Esophagus squamous epithelium (tissue), 5 donors: Measurements from ENCODE around the gene SLC22A16. TPM values are rescaled to one million over a fixed set of nuclear protein-coding genes. Genes with fewer than 3 reads are reported as not detected.

Source experiments
- DNase-seq: peaks from one replicate; lab custom pipeline; 2025; lab: John Stamatoyannopoulos, UW
- H3K27ac ChIP-seq, 4 donors: fragments of 200-600 bp; sonication (generic); one replicate each; pipeline ENCODE4 v1.5.1; 2016 to 2019; ENCODE audit warnings: mild to moderate bottlenecking in 1 of 4
- H3K27me3 ChIP-seq, 4 donors: fragments of 200-600 bp; sonication (generic); 1 replicate in 3 of 4; 2 replicates in 1 of 4; pipeline versions ENCODE4 v1.5.1 to v1.6.0; 2017 to 2021; ENCODE audit warnings: antibody characterized with exemption in 1 of 4
- H3K36me3 ChIP-seq, 3 donors: fragments of 200-600 bp; sonication (generic); one replicate each; pipeline ENCODE4 v1.5.1; 2016 to 2019
- H3K4me1 ChIP-seq, 3 donors: fragments of 200-600 bp; sonication (generic); one replicate each; pipeline ENCODE4 v1.5.1; 2017 to 2019
- H3K4me3 ChIP-seq, 4 donors: fragments of 200-600 bp; sonication (generic); 1 replicate in 3 of 4; 2 replicates in 1 of 4; pipeline ENCODE4 v1.5.1; 2016 to 2019; ENCODE audit warnings: mild to moderate bottlenecking in 2 of 4, moderate library complexity in 1 of 4
- H3K9me3 ChIP-seq, 3 donors: fragments of 200-600 bp; sonication (generic); one replicate each; pipeline ENCODE4 v1.5.1; 2016 to 2019
- POLR2A ChIP-seq, 4 donors: fragments of 450-650 bp; IDR thresholded peaks; one replicate each; pipeline ENCODE4 v1.6.1; 2017; ENCODE audit warnings: antibody characterized with exemption in 4 of 4, mild to moderate bottlenecking in 4 of 4, moderate library complexity in 3 of 4
- WGBS, 2 donors: methylation state at CpG; one replicate each; pipeline ENCODE4 v1.1.5; 2018; 5-methylcytosine and 5-hydroxymethylcytosine counted together
- intact Hi-C: fragments of 100-400 bp; cut with DNase I; formaldehyde crosslinking; loops from one replicate; pipeline ENCODE4 v1.15.0; 2022
- total RNA-seq, 4 donors: library from RNA; depleted of rRNA; stranded (reverse); fragments of >200 nt; gene quantifications; one replicate each; pipeline ENCODE4 v1.1.0, GENCODE V29; 2016
- TF ChIP-seq, protein P1 (sequence below), 6 experiments: fragments of 450-650 bp in 4 of 6; fragments of 200-600 bp in 2 of 6; sonication (generic) in 2 of 6; IDR thresholded peaks; one replicate each; pipeline ENCODE4 v1.5.1; 2016 to 2019; ENCODE audit warnings: antibody characterized with exemption in 6 of 6, mild to moderate bottlenecking in 4 of 6, moderate library complexity in 4 of 6
- donor health status: DM: yes; HTN: yes; CAD: no.

Gene SLC22A16
- total RNA-seq, 4 donors from 2014 or later = 0.38 TPM; not detected in 3

DNA sequence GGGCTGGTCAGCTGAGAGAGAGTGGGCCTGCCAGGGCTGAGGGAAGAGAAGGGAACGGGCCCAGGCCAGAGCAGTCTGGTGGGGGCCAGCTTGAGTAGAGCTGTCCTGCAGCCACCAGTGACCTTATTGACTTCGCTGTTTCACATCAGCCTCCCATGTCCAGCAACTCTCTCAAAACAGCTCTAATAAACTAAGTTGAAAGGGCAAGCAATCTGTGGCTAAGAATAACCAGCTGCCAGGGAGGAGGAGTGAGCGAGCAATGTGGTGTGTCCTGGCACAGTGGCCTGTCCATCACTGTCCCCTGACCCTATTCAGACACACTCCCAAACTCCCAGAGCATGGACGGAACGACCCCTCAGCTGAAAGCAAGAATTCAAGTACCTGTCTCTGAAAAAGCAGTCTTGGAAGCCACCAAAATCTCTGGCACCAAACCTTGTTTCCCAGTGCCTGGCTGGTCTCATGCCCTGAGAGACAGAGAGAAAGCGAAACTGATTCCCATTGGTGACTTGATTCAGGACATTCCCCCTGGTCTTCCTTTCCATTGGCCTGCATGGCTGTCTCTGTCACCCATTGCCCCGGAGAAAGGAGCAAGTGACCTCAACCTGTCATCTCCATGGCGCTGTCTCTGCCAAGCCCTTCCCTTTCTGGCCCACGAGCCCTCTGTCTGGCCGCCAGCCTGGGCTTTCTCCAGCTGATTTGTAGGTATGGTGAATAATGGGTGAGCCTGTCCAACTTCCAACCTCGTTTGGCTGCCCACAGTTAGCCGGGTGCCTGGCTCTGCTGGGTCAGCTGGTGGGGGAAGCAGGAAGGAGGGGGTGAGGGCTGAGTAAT, 61.1 kb downstream of the SLC22A16 start, which contains the start of gene DDO:
DDO (minus strand) TSS at position 490 of the 831 bp plus-strand sequence. CDS start 2,113 bp downstream, outside the sequence.
- Histone ChIP-seq H3K4me3 (peak within 1 kb of the TSS; percentile 12 to 57 (median 36)), H3K27ac (peak within 1 kb of the TSS; percentile 2 to 83 (median 65)), H3K36me3 (no peaks in the 10 kb centered on the region), H3K4me1 (peaks cover 0 to 21% (median 7%) of the 10 kb centered on the region in 3 donors), H3K27me3 (no peaks in the 10 kb centered on the region), H3K9me3 (no peaks in the 10 kb centered on the region)
- 29 to 51% methylated on average over 10 to 12 of the region's 12 CpGs for WGBS, 2 donors
- DNase-seq = no peak
- TF ChIP-seq, protein P1, sequence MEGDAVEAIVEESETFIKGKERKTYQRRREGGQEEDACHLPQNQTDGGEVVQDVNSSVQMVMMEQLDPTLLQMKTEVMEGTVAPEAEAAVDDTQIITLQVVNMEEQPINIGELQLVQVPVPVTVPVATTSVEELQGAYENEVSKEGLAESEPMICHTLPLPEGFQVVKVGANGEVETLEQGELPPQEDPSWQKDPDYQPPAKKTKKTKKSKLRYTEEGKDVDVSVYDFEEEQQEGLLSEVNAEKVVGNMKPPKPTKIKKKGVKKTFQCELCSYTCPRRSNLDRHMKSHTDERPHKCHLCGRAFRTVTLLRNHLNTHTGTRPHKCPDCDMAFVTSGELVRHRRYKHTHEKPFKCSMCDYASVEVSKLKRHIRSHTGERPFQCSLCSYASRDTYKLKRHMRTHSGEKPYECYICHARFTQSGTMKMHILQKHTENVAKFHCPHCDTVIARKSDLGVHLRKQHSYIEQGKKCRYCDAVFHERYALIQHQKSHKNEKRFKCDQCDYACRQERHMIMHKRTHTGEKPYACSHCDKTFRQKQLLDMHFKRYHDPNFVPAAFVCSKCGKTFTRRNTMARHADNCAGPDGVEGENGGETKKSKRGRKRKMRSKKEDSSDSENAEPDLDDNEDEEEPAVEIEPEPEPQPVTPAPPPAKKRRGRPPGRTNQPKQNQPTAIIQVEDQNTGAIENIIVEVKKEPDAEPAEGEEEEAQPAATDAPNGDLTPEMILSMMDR (IDR thresholded peaks at IDR 0.05) = no peak
- TF ChIP-seq POLR2A (IDR thresholded peaks at IDR 0.05) = no peak
- intact Hi-C loops = no loop called here

DNA sequence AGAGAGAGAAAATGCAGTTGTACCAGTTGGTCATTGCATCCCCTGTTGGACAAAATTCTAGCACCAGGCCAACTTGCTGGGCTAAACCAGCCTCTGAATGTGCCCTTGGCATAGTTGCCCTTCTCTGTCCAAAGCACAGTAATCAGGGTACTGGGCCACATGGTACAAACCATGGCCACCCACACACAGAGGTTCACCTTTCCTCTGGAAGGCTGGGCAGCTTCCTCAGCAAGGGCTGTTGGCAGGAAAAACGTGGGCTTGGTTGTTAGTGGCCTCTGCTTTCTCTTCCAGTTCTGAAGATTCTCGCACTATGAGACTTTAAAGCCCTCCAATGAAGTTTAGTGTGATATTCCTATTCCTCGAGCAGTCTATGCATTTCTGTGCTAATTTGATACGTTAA, 61.7 kb downstream of the SLC22A16 start:
- H3K4me1 ChIP-seq = peaks cover 0 to 21% (median 7%) of the 10 kb centered on the region in 3 donors
- H3K27me3 ChIP-seq = no peaks in the 10 kb centered on the region
- H3K9me3 ChIP-seq = no peaks in the 10 kb centered on the region
- H3K4me3 ChIP-seq = peak overlapping the region in 3 of 4 donors; percentile 36 to 57 (median 36)
- H3K36me3 ChIP-seq = no peaks in the 10 kb centered on the region
- H3K27ac ChIP-seq = peak overlapping the region; percentile 2 to 83 (median 65)
- intact Hi-C loops = no loop called here
- no peak for TF ChIP-seq POLR2A (IDR thresholded peaks at IDR 0.05)
- 54 to 64% methylated on average over 4 of the region's 4 CpGs for WGBS, 2 donors
- no peak for DNase-seq

DNA sequence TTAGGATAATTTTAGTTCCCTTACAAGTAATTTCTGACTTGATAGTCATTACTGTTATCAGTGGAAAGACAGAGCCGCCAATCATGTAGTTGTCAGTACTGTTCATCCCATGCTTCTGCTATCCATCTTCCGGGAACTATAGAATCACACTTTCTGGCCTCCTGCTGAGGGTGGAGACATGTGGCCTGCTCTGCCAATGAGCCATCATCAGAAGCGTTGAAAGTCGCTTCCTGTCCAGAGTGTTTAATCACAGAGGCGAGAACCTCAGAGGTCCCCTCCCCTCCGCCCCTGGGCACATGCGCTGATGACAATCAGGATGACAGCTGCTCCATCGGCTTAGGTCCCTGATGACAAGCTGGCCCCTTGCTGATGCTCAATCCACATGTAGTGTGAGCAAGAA, 64.1 kb downstream of the SLC22A16 start:
- intact Hi-C loops = no loop called here
- TF ChIP-seq, protein P1 (IDR thresholded peaks at IDR 0.05) = no peak
- TF ChIP-seq POLR2A (IDR thresholded peaks at IDR 0.05) = no peak
- no peak overlapping the region for H3K4me3 ChIP-seq
- H3K4me1 ChIP-seq = peaks cover 0 to 21% (median 7%) of the 10 kb centered on the region in 3 donors
- H3K9me3 ChIP-seq = no peaks in the 10 kb centered on the region
- no peaks in the 10 kb centered on the region for H3K36me3 ChIP-seq
- no peak for DNase-seq
- no peak overlapping the region for H3K27ac ChIP-seq
- no peaks in the 10 kb centered on the region for H3K27me3 ChIP-seq
- 73 to 79% methylated on average over 4 to 8 of the region's 8 CpGs for WGBS, 2 donors

DNA sequence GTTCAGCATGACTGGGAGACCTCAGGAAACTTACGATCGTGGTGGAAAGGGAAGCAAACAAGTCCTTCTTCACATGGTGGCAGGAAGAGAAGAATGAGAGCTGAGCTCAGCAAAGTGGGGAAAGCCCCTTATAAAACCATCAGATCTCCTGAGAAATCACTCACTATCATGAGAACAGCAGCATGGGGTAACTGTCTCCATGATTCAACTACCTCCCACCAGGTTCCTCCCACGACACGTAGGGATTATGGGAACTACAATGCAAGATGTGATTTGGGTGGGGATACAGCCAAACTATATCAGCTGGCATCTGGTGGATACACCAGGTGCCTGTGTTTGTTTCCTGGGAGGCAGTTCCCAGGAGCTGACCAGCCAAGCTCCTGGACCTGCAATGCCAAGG, 65.9 kb downstream of the SLC22A16 start:
- Histone ChIP-seq H3K27ac (no peak overlapping the region), H3K4me3 (no peak overlapping the region), H3K4me1 (peaks cover 0 to 10% (median 3%) of the 10 kb centered on the region in 3 donors), H3K9me3 (no peaks in the 10 kb centered on the region), H3K27me3 (no peaks in the 10 kb centered on the region), H3K36me3 (no peaks in the 10 kb centered on the region)
- intact Hi-C loops = no loop called here
- WGBS, 2 donors = 64 to 66% methylated on average over 4 of the region's 4 CpGs
- no peak for TF ChIP-seq POLR2A (IDR thresholded peaks at IDR 0.05)
- no peak for DNase-seq

DNA sequence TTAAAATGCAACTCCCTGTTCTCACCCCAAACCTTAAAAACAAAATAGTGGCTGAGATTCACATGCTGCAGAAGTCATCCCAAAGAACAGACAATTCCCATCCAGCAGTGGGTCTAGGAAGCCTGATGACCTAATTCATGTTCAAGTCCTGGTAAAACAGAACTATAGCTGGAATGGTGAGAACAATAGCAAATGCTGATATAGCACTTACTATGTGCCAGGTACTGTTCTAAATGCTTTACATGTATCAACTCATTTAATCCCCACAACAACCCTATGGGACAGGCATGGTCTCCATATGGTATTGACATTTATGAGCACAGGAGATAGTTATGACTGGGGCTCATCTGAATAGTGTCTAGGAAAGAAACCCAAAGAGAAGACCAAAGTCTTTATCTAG, 66.6 kb downstream of the SLC22A16 start:
- H3K9me3 ChIP-seq = no peaks in the 10 kb centered on the region
- H3K27me3 ChIP-seq = no peaks in the 10 kb centered on the region
- intact Hi-C loops = no loop called here
- TF ChIP-seq, protein P1 (IDR thresholded peaks at IDR 0.05) = no peak
- TF ChIP-seq POLR2A (IDR thresholded peaks at IDR 0.05) = no peak
- H3K4me1 ChIP-seq = peaks cover 0 to 3% (median 1%) of the 10 kb centered on the region in 3 donors
- DNase-seq = no peak
- no peaks in the 10 kb centered on the region for H3K36me3 ChIP-seq
- no peak overlapping the region for H3K27ac ChIP-seq
- no peak overlapping the region for H3K4me3 ChIP-seq

DNA sequence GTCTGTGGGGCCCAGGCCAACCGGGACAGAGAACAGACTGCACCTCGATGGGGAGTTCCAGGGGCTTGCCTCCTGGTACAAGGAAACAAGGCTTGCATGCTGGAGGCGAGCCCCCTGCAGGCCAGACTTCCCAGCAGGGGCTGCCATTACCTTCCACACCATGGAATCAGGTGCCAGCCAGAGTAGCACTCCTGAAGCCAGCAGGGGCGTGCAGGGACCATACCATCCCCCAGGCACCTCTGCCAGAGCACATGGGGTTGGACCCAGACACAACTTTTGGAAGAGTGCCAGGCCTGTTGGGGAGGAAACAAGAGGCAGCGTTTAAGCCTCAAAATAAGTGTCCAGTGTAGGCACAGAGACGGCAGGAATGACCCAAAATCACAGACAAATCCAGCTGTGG, 67.5 kb downstream of the SLC22A16 start:
- Histone ChIP-seq H3K4me3 (no peak overlapping the region), H3K36me3 (no peaks in the 10 kb centered on the region), H3K27ac (no peak overlapping the region), H3K27me3 (no peaks in the 10 kb centered on the region), H3K9me3 (no peaks in the 10 kb centered on the region), H3K4me1 (no peaks in the 10 kb centered on the region)
- no peak for DNase-seq
- intact Hi-C loops = no loop called here
- 42 to 68% methylated on average over 2 to 4 of the region's 6 CpGs for WGBS, 2 donors
- TF ChIP-seq, protein P1 (IDR thresholded peaks at IDR 0.05) = no peak
- no peak for TF ChIP-seq POLR2A (IDR thresholded peaks at IDR 0.05)
